Panc1 (cell line): ENCODE data around the gene TNIK. TPM values are rescaled to one million over a fixed set of nuclear protein-coding genes. Genes with fewer than 3 reads are reported as not detected.

Experiments used
- ATAC-seq: fragments of 200-7000 bp; cut with Tn5 transposase; 2 replicates; pipeline ENCODE4 v1.9.1; 2020; ENCODE audit warnings: mild to moderate bottlenecking, moderate library complexity
- BruUV-seq: library from RNA; stranded (reverse); fragments of 400-500 nt; replicated peaks from 2 replicates; lab custom pipeline; 2021; lab: Mats Ljungman, UMichigan
- CTCF ChIA-PET: fragments of 300-600 bp; sonication (Branson Sonifier 250); formaldehyde crosslinking; loops from one replicate; lab custom pipeline; 2022; ENCODE audit warnings: antibody characterized with exemption; lab: Charles Lee
- POLR2A ChIA-PET: fragments of 300-600 bp; sonication (Branson Sonifier 250); formaldehyde crosslinking; loops from one replicate; lab custom pipeline; 2022; ENCODE audit warnings: antibody characterized with exemption; lab: Charles Lee
- DNase-seq: peaks from one replicate; pipeline ENCODE4 v3.0.0-alpha.2; 2010; ENCODE audit warnings: low read depth, low spot score
- H3K27ac ChIP-seq: 2 replicates; pipeline ENCODE4 v1.5.1; 2011; ENCODE audit warnings: mild to moderate bottlenecking, low read length, inconsistent platforms
- H3K27me3 ChIP-seq: fragments of 200-500 bp; sonication (Bioruptor generic); 2 replicates; pipeline ENCODE4 v1.6.0; 2014; ENCODE audit warnings: low read length, inconsistent platforms; ENCODE audit not compliant: control insufficient read depth, insufficient read depth
- H3K36me3 ChIP-seq: fragments of 200-500 bp; sonication (Bioruptor generic); 2 replicates; pipeline ENCODE4 v1.5.1; 2014; ENCODE audit warnings: inconsistent platforms, mild to moderate bottlenecking, low read length, moderate library complexity; ENCODE audit not compliant: control insufficient read depth, insufficient read depth
- H3K4me1 ChIP-seq: 2 replicates; pipeline ENCODE4 v1.5.1; 2011; ENCODE audit warnings: inconsistent platforms, mild to moderate bottlenecking, low read length, moderate library complexity; ENCODE audit not compliant: control insufficient read depth, insufficient read depth
- H3K4me3 ChIP-seq, 2 experiments: 2 replicates each; pipeline ENCODE4 v1.5.1; 2011 to 2012; ENCODE audit warnings: low read depth in 2 of 2, low read length in 2 of 2, mild to moderate bottlenecking in 2 of 2, inconsistent platforms in 1 of 2, moderate library complexity in 1 of 2
- H3K9me3 ChIP-seq: fragments of 200-500 bp; sonication (Bioruptor generic); 2 replicates; pipeline ENCODE4 v1.5.1; 2014; ENCODE audit warnings: low read depth, mild to moderate bottlenecking, inconsistent platforms, low read length, moderate library complexity; ENCODE audit not compliant: control insufficient read depth, insufficient read depth
- CTCF ChIP-seq: fragments of 450-650 bp; IDR thresholded peaks from 2 replicates; pipeline ENCODE4 v1.5.1; 2017; ENCODE audit warnings: mild to moderate bottlenecking
- POLR2AphosphoS5 ChIP-seq: IDR thresholded peaks from 2 replicates; pipeline ENCODE4 v1.6.1; 2012; ENCODE audit warnings: mild to moderate bottlenecking, low read depth, low read length, moderate library complexity
- REST ChIP-seq, 2 experiments: IDR thresholded peaks; 2 replicates each; pipeline ENCODE4 v1.6.1; 2011 to 2012; ENCODE audit warnings: low read depth in 2 of 2, control low read depth in 1 of 2, low read length in 1 of 2, mild to moderate bottlenecking in 1 of 2, moderate library complexity in 1 of 2; ENCODE audit not compliant: insufficient read depth in 1 of 2
- SIN3A ChIP-seq: IDR thresholded peaks from 2 replicates; pipeline ENCODE4 v1.6.1; 2012; ENCODE audit warnings: low read depth, mild to moderate bottlenecking, low read length, moderate library complexity, borderline replicate concordance; ENCODE audit not compliant: insufficient read depth
- TCF7L2 ChIP-seq: IDR thresholded peaks from 2 replicates; pipeline ENCODE4 v1.6.1; 2011; ENCODE audit warnings: mild to moderate bottlenecking, low read depth, low read length, inconsistent platforms
- in situ Hi-C: cut with HindIII; loops from 2 replicates; pipeline ENCODE4 v1.10.0; 2016; ENCODE audit warnings: low sequenced_read_pairs, low pct_unique_long_range_greater_than_20kb
- intact Hi-C: fragments of 100-400 bp; cut with micrococcal nuclease; formaldehyde crosslinking; loops from one replicate; pipeline ENCODE4 v1.10.0; 2022; ENCODE audit not compliant: unreplicated experiment
- total RNA-seq: library from RNA; stranded (reverse); gene quantifications from one replicate; pipeline ENCODE4 v1.2.1, GENCODE V29; 2021; ENCODE audit not compliant: unreplicated experiment

Gene TNIK
- total RNA-seq, 1 experiment from 2014 or later = 1.9 TPM

- in situ Hi-C loops (no loop called here), intact Hi-C loops (no loop called here)
- BruUV-seq = no TSS peak
- Histone ChIP-seq H3K27me3 (no peaks in the 10 kb centered on the region), H3K36me3 (no peaks in the 10 kb centered on the region), H3K4me1 (no peaks in the 10 kb centered on the region), H3K9me3 (no peaks in the 10 kb centered on the region), H3K4me3 (no peak overlapping the region), H3K27ac (no peak overlapping the region)
- CTCF ChIA-PET = no interaction called here
- POLR2A ChIA-PET = no interaction called here
- no peak for TF ChIP-seq TCF7L2
- no peak for TF ChIP-seq SIN3A
- no peak for TF ChIP-seq REST (IDR thresholded peaks at IDR 0.05; ENCODE audit: insufficient read depth in 1 of 2, low read depth in 2 of 2, low read length in 1 of 2)
- no peak for TF ChIP-seq POLR2AphosphoS5
- ATAC-seq (no peak), DNase-seq (no peak)
These were observed 28.3 kb upstream of the TNIK start for GRCh38 chr3:171488479-171488878.

- H3K9me3 ChIP-seq = no peaks in the 10 kb centered on the region
- TF ChIP-seq REST (IDR thresholded peaks at IDR 0.05; ENCODE audit: insufficient read depth in 1 of 2, low read depth in 2 of 2, low read length in 1 of 2) = no peak
- no peak for TF ChIP-seq CTCF
- TF ChIP-seq POLR2AphosphoS5 = no peak
- TF ChIP-seq TCF7L2 = no peak
- TF ChIP-seq SIN3A = no peak
These were observed 27.2 kb upstream of the TNIK start for GRCh38 chr3:171487382-171487781.

More at GRCh38 chr3:171487382-171487781, 27.2 kb upstream of the TNIK start:
- in situ Hi-C loops = no loop called here
- H3K36me3 ChIP-seq = no peaks in the 10 kb centered on the region
- intact Hi-C loops = no loop called here
- ChIA-PET CTCF (interaction anchor here (0.5 kb wide), 1 partner anchor 27 kb away, joined by 10 read pairs; the partner anchor contains the start of gene TNIK), POLR2A (no interaction called here)
- H3K27ac ChIP-seq = no peak overlapping the region
- no TSS peak for BruUV-seq
- H3K4me3 ChIP-seq = no peak overlapping the region
- no peak for ATAC-seq
- H3K4me1 ChIP-seq = no peaks in the 10 kb centered on the region
- no peak for DNase-seq
- H3K27me3 ChIP-seq = no peaks in the 10 kb centered on the region
